ENCODE data around the gene COMMD10.

GRCh38 chr5:116303810-116304209 is 219.0 kb downstream of the COMMD10 start:
- TF ChIP-seq CTCF (conservative IDR thresholded peaks at IDR 0.05) (no peak), ZFX (IDR thresholded peaks at IDR 0.05) (no peak)
